DMS53 (cell line): ENCODE measurements around the gene MAJIN.
A peak's percentile ranks its signal among the peaks of the same experiment; 100 is the strongest.

Source experiments
- DNase-seq: peaks from one replicate; lab custom pipeline; 2025; lab: John Stamatoyannopoulos, UW

Gene MAJIN

GRCh38 chr11:64911689-64912088 is 60.2 kb downstream of the MAJIN start:
- no peak for DNase-seq

DNA sequence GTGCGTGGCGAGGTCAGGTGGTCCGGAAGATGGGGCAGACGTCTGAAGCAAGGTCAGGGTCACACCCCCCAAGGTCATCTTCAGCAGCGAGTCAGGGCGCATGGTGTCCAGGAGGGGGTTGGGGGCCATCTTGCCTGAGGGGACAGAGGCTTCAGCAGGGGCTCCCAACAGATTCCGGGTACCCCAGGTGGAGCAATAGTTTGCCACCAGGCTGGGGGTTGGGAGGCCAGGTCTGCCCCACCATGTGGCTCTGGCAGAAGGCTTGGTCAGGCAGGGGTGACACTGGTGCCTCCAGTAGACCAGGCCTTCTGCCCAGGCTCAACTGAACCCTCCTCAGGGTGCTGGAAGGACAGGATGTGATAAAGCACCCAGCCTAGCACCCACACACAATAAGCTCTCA is 60.8 kb downstream of the MAJIN start:
- no peak for DNase-seq

GRCh38 chr11:64910451-64911093 is 61.3 kb downstream of the MAJIN start:
- no peak for DNase-seq

- DNase-seq, result no peak
Observed at GRCh38 chr11:64909653-64910343, 62.1 kb downstream of the MAJIN start.

- no peak for DNase-seq
Observed at GRCh38 chr11:64908766-64909165, 63.1 kb downstream of the MAJIN start.

DNA sequence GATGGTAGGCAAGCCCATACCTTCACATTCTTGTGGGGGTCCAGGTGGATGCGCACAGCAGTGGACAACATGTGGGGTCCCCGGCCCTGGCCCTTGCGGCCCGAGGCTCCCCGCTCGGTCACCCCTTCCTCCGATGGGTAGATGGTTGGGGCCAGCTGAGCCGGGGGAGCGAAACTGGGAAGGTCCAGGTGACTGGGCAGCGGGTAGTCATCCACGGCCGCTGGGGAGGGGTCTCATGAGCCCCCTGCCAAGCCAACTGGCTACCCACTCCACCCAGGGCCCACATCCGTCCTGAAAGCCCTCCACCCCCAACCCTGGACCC is 65.6 kb downstream of the MAJIN start:
- DNase-seq, result no peak

DNA sequence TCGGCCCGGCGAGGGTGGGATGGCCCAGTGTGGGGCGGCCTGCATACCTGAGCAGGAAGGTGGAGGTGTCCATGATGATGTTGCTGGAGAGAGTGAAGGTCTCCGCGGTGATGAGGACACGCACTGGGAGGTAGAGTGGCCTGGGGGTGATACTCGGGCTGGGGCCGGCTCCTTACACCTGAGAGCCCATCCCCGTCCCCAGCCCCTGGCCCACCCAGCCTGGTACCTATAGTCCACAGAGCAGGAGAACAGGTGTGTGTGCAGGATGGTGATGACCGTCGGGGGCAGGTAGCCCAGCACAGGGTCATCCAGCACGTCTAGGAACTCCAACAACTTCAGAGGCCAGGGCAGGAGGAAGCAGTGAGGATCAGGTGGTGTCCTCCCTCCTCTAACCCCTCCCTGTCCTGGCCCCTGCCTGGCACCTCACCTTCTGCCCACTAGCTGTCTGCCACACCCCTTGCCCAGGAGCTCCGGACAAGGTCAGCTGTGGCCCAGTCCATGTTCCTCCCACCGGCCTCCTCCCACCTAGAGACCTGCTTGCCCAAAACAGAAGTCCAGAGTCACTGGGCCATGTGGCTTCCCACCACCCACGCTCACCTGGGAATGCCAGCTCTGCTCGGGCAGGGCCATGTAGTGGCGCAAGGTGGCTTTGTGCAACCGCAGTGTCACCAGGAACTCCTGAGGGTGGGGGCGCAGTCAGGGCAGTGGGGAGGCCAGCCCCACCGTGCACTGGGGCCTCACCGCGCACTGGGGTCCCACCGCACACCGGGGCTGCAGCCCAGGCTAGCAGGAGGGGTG is 66.2 kb downstream of the MAJIN start:
- no peak for DNase-seq

- no peak for DNase-seq
Observed at GRCh38 chr11:64903291-64903833, 68.5 kb downstream of the MAJIN start.

DNA sequence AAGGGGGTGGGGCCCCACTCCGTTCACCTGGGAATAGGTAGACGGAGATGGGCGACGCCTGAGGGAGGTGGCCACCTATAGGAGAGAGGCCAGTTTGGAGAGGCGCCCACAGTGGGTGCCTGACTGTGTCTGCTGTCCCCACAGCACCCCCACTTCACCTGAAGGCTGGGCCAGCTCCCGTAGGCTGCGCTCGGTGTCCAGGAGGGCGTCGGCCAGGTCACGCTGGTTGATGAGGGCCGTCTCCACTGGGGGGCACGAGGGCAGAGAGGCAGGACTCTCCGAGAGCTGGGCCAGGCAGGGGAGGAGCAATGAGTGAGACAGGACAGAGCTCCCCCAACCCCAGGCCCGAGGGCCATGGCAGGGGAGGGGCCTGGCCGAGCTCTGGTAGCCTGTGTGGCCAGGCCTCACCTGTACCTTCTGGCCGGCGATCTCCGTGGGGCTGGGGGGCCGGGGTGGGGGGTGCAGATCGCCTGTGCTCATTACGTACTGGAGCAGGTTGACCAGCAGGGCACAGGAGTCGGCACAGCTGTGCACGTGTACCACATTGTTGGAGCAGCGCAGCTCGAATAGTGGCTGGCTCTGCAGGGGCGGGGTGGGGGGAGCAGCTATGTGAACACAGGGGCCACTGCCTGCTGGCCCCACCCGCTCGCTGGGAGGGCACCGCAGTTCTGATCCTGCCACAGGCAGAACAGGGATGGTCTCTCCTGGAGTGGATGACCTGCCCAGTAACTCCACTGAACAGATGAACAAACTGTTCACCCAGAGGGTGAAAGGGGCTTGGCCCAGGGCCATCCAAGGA is 69.6 kb downstream of the MAJIN start:
- DNase-seq, result no peak

DNA sequence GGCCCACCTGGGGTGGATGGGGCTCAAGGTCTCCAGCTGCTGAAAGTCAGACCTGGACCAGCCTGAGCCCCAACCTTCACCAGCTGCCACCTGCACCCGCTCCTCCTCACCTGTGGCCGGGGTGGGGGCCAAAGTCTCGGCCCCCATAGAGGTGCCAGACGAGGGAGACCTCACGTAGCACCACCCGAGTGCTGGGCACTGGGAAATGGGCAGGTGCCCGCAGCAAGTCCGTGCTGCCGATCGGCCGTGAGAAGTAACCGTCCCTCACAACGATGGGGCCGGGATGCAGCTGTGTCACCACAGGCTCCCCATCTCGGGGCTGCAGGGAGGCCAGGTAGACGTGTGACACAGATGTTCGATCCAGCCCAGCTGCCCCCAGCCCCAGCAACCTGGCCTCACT is 71.1 kb downstream of the MAJIN start:
- DNase-seq, result no peak

GRCh38 chr11:64900263-64900678 is 71.6 kb downstream of the MAJIN start:
- peak; percentile 95 for DNase-seq

DNA sequence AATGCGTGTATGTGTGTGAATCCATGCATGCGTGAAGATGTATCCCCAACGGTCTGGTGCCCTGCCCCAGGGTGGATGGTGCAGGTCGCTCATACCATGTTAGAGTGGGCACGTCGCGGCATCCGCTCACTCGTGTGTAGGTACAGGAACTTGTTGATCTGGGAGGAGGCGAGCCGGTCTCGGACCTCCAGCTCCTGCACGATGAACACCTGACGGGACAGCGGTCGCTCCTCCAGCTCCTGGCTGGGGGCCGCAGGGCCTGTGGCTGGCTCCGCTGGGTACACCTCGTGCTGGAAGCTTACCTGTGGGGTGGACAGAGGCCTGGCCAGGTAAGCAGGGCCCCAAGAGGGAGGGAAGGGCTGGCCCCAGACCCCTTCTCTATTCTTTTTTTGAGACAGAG is 73.4 kb downstream of the MAJIN start:
- DNase-seq, result no peak

DNA sequence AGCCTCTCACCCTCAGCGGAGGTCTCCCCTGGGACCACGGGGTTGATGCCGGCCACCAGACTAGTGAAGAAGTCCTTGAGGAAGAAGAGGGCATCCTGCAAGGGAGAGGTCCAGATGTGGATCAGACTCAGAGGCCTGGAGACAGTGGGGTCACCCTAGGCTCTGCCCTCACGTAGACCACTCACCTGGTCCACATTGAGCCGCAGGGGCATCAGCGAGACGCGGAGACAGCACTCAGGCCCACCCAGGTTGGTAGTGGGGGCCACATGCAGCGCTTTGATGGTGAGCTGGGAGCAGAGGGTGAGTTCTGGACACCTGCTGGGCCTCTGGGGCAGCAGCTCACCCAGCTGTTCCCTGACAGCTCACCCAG is 73.8 kb downstream of the MAJIN start:
- DNase-seq, result no peak

- DNase-seq, result no peak
Observed at GRCh38 chr11:64897381-64898075, 74.4 kb downstream of the MAJIN start.

DNA sequence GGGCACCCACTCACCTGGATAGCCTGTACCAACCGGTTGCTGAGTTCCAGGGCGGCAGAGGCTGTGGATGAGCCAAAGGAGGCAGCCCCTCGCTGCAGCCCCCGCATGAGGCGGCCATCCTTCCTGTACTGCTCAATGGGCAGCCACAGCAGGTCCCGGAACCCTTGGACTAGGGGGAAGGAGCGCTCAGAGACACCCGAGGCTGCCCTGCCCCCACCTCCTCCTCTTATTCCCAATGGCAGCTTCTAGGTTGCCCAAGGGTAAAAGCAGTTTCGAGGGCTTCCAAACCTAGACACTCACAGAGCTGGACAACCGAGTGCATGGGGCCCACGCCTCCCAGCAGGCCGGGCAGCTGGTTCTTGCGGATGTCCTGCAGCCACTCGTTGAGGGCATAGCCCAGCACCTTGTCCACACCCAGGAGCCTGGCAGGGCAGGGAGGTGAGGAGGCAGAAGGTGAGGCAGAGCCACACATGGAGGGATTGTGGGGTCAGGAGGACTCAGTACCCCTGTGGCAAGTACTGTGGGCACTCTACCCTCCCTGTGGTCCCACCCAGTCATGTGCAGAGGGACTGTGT is 75.4 kb downstream of the MAJIN start:
- no peak for DNase-seq

DNA sequence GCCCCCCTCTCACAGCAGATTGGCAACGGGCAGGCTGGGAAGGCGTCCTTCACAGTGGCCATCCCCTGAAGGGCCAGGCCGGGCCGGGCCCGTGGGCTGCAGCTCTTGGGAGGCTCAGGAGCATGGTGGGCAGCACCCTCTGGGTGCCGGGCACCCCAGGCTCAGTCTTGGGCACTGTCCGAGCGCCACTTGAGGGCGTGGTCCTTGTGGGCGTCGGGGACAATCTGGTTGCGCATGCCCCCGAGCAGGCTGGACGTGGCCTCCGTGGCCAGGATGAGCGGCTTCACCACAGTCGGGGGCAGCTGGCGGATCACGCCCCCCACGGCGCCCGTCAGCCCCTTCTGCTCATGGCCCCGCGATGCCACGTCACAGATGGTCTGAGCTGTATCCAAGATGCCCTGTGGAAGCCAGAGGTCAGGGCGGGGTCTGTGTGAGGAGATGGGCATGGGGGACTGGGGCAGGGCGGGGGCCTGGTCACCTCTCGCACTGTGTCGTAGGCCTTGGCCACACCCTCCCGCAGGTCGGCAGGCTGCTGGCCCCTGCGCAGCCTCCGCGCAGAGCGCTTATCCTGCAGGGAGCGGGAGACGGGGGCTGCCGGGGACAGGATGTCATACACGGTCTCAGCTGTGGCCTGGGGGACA is 77.0 kb downstream of the MAJIN start:
- DNase-seq, result no peak

GRCh38 chr11:64894070-64894811 is 77.7 kb downstream of the MAJIN start:
- DNase-seq, result peak; percentile 90

GRCh38 chr11:64893194-64894069 is 78.5 kb downstream of the MAJIN start:
- peak; percentile 92 for DNase-seq

DNA sequence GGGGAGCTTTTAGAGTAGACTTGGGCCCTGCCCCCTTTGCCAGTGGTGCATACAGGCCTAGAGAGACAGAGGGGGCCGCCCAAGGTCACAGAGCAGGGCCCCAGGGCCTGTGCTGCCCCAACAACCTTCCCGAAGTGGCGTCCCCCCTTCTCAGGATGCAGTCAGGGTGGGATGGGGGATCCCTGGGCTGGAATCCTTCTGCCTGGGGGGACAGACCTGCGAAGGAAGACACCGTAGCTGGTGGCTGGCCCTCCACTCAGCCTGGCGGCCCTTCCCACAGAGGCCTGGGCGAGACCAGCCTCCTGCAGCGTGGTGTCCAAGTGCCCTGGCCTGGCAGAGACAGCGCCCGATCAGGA is 79.1 kb downstream of the MAJIN start:
- peak; percentile 52 for DNase-seq
